ENCODE results near the gene MSANTD3.
A peak's percentile ranks its signal among the peaks of the same experiment; 100 is the strongest.
"Not testable (repeated sequence)": the region's sequence is repeated elsewhere in the genome, so short reads cannot be mapped to it uniquely, and the experiment has no call there.

Gene MSANTD3, protein sequence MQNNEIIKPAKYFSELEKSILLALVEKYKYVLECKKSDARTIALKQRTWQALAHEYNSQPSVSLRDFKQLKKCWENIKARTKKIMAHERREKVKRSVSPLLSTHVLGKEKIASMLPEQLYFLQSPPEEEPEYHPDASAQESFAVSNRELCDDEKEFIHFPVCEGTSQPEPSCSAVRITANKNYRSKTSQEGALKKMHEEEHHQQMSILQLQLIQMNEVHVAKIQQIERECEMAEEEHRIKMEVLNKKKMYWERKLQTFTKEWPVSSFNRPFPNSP

DNA sequence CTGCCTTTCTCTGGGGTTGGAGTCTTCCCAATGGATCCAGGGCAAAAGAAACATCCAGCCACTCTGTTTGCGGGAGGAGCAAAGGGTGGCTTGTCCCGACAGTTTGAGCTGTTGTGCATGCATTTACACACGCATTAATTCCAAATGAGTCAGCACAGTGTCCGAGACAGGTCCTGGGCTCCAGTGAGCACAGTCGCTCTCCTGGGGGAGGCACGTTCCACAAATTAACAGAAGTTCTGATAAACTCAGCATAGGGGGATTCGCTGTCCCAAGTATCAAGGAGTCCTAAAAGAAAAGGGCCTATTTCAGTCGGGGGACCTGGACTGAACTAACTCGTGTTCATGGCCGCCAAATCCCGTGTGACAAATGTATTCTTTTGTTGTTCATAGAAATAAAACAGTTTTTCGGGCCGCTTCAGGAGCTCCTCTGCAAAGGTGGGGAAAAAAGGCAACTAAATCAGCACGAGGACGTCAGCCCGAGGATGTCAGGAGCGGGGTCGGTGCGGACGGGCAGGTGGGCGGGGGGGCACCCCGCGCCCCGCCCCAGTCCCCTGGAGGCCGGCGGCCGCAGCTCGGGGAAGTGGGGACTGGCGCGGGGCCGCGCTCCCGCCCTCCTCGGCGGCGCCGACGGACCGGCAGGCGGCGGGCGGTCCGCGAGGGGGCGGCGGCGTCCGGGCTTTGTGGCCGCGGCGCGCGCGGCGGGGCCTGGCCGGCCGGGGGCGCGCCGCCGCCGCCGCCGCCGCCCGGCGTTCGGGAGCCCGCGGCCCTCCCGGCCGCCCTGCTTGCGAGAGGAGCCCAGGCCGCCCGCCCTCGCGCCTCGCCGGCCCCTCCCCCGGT, at the start of gene MSANTD3:
MSANTD3 (plus strand) TSS at position 614 of the 836 bp plus-strand sequence. CDS start 14,796 bp downstream, outside the sequence.
- peak; percentile 33 for DNase-seq

GRCh38 chr9:100379862-100380261, 47.1 kb upstream of the MSANTD3 start:
- DNase-seq: no peak

DNA sequence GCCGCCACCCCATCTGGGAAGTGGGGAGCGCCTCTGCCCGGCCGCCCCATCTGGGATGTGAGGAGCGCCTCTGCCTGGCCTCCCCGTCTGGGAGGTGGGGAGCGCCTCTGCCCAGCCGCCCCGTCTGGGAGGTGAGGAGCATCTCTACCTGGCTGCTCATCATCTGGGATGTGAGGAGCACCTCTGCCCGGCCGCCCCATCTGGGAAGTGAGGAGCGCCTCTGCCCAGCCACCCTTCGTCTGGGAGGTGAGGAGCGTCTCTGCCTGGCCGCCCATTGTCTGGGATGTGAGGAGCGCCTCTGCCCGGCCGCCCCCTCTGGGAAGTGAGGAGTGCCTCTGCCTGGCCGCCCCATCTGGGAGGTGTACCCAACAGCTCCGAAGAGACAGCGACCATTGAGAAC, 34.0 kb upstream of the MSANTD3 start:
- not testable (repeated sequence) for DNase-seq

DNA sequence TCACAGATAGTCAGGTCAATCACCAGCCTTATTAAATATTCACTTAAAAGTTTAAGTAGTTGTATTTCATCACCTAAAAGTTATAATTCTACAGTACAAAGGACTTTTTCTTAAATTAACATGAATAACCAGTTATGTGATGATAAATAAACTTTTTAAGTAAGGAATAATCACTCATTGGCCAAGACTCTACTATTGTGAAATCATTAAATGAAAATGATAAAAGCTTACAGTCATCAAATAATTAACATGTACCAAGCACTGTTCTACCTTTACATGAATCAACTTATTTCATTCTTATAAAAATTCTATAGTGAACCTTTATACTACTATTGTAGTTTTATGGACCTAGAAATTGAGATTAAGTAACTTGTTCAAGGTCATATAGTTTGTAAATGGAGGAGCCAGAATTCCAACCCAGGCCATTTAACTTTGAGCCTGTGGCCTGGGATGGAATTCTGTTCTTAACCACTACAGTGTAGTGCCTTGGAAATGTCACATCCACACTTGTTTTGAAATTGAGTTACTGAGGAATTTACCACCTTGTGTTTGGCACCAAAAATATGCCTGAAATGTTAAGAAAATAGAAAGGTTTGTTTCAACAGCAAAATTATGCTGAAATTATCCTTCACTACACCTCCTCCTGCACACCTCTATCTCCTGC, 32.8 kb upstream of the MSANTD3 start:
- DNase-seq: no peak

DNA sequence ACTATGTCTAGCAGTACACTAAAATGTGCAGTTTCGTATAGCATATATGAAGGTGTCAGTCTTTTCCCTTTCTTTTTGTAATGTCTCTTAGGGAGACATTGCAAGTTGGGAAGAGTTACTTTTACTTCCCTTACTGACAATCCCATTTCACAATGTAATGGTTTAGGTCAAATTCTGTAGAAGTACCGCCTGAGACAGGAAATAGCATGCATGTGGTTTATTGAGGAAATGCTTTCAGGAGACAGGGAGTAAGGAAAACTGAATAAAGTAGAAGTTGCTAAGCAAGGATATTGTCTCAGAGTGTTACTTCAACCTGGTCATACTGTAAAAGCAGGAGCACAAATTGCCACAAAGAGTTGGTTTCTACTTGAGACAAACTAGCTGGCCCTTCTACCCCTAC, 32.1 kb upstream of the MSANTD3 start:
- no peak for DNase-seq

GRCh38 chr9:100396769-100397168, 30.2 kb upstream of the MSANTD3 start:
- no peak for DNase-seq

DNA sequence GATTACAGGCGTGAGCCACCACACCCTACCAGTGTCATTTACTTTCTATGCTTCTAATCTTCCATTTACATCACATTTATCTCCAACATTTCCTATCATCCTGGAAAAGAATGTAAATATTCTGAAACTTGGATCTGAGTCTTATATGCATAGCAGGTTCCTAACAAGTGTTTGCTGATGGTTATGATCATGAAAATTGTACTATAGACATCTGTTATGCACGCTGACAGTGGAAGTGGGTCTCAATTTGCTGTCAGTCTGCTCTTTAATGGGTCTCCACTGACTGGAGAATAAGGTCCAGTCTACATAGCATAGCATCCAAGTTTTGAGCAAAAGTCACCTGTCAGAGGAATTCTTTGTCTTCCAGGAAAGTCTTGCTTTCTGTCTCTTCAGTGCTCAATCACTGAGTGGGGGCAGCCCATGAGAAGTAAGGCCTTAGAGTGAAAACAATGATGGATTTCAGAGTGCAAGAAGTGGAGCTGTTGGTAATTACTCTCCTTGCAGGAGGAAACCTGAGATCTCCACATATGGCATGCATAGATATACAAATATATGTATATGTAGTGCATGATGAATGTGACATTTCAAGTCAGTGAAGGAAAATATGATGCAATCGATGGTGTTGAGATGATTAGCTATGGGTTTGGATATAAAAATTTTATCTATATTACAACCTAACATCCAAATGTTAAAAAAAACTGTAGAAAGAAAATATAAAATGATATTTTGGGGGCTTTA, 29.2 kb upstream of the MSANTD3 start:
- no peak for DNase-seq

GRCh38 chr9:100401042-100401441, 25.9 kb upstream of the MSANTD3 start:
- DNase-seq: no peak

DNA sequence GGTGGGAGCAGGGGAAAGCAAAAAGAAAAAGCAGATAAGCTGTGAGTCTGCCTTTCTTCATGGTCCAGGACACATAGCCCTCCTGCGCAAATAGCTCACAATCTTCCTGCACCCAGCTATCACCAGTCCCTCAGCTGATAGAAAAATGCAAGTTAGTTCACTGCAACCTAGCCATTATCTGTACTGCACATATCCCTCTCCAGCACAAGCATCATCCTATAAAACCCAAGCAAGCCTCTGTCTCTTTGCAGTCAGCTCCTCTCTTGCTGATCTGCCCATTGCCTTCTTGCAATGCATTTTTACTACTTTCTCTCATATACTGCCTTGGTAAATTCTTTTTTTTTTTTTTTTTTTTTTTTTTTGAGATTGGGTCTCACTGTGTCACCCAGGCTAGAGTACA, 20.0 kb upstream of the MSANTD3 start:
- no peak for DNase-seq

- no peak for DNase-seq
These were observed 18.3 kb upstream of the MSANTD3 start for GRCh38 chr9:100408546-100409175.

DNA sequence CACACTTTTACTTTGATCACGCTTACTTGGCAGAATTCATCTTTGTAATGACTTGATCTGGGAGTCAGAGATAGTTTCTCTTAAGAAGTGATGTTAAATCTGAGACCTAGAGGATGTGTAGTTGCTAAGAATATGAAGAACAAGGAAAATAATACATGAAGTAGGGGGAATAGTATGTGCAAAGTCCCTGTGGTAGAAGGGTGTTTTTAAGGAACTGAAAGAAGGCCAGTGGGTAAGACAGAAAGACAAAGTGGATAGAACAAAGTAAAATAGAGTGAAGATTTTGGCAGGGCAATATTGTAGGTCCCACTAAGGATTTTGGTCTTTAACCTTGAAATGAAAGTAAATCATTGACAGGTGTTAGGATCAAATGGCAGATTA, 17.8 kb upstream of the MSANTD3 start:
- DNase-seq: no peak

GRCh38 chr9:100411472-100412283, 15.3 kb upstream of the MSANTD3 start:
- DNase-seq: peak; percentile 76

DNA sequence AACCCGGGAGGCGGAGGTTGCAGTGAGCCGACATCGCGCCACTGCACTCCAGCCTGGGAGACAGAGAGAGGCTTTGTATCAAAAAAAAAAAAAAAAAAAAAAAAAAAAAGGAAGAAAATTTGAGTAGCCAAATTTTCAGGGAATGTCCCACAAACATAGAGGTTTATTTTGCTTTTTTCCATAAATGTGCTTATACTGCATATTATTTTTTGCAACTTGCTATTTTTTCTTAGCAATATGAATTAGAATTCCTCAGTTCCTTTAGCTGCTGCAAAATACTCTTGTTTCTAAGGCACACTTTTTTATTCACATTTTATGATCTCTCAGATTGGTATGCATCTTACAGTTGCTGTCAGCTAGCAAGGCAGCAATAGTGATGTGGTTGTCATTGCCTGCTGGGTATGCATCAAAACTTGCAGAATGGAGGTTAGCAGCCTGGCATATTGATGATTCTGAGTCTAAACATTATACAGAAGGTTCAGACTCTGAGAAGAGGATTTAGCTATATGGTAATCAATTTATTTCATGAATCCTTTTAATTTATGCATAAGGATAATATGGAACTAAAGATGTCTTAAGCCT, 13.0 kb upstream of the MSANTD3 start:
- DNase-seq: no peak

DNA sequence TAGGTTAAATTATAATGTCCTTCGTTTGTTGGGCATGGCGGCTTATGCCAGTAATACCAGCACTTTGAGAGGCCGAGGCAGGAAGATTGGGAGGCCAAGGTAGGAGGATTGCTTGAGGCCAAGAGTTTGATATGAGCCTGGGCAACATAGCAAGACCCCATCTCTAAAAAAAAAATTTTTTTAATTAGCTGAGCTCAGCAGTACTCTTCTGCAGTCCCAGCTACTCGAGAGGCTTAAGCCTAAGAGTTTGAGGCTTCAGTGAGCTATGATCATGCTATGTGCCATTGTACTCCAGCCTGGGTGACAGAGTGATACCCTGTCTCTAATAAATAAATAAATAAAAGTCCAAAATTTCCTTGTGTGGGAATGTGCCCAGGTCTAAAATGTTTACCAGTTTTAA, 9.1 kb upstream of the MSANTD3 start:
- no peak for DNase-seq

GRCh38 chr9:100419166-100419565, 7.8 kb upstream of the MSANTD3 start:
- DNase-seq: no peak

DNA sequence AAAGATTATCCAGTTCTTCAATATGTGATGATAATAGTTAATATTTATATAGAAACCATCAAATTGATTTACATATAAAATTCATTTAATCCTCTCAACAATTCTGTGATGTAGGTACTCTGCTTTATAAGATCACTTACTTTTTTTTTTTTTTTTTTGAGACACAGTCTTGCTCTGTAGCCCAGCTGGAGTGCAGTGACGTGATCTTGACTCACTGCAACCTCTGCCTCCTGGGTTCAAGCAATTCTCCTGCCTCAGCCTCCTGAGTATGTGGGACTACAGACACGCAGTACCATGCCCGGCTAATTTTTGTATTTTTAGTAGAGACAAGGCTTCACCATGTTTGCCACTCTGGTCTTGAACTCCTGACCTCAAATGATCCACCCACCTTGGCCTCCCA, 5.8 kb upstream of the MSANTD3 start:
- DNase-seq: not testable (repeated sequence)

- no peak for DNase-seq
These were observed 1.2 kb upstream of the MSANTD3 start for GRCh38 chr9:100425758-100426157.

- DNase-seq: no peak
These were observed 784 bp upstream of the MSANTD3 start for GRCh38 chr9:100426189-100426529.

GRCh38 chr9:100427366-100428263, 672 bp downstream of the MSANTD3 start:
- peak; percentile 9 for DNase-seq

Measured in activated CD4-positive, alpha-beta T cell treated with anti-CD3 and anti-CD28 coated beads for 1 hour (primary cell).